Naive thymus-derived CD4-positive, alpha-beta T cell (primary cell): ENCODE data around the gene WWOX. TPM values are rescaled to one million over a fixed set of nuclear protein-coding genes. Genes with fewer than 3 reads are reported as not detected.
"Not testable (repeated sequence)": the region's sequence is repeated elsewhere in the genome, so short reads cannot be mapped to it uniquely, and the experiment has no call there.

Source experiments
- ATAC-seq: fragments of 150-1000 bp; cut with Tn5 transposase; 2 replicates; pipeline ENCODE4 v1.10.0; 2021; ENCODE audit warnings: mild to moderate bottlenecking, moderate library complexity
- CTCF ChIA-PET: fragments of 350-600 bp; sonication (Branson Sonifier 250); formaldehyde crosslinking; loops from one replicate; lab custom pipeline; 2021; ENCODE audit warnings: antibody characterized with exemption; lab: Charles Lee
- POLR2A ChIA-PET: fragments of 350-600 bp; sonication (Branson Sonifier 250); formaldehyde crosslinking; loops from one replicate; lab custom pipeline; 2021; ENCODE audit warnings: antibody characterized with exemption, inconsistent platforms; lab: Charles Lee
- DNase-seq, 9 donors: peaks; one replicate each; pipeline versions ENCODE4 v3.0.0 to v3.0.0-alpha.2; 2020 to 2022; ENCODE audit warnings: mixed read lengths in 1 of 9
- H3K27ac ChIP-seq: one replicate; pipeline ENCODE4 v1.7.0; 2013; ENCODE audit warnings: mild to moderate bottlenecking, low read depth, low read length, moderate library complexity
- H3K27me3 ChIP-seq, 2 donors: one replicate each; pipeline ENCODE4 v1.7.0; 2013; ENCODE audit warnings: low read length in 2 of 2, mild to moderate bottlenecking in 2 of 2, moderate library complexity in 2 of 2; ENCODE audit not compliant: control insufficient read depth in 2 of 2, insufficient read depth in 2 of 2
- H3K36me3 ChIP-seq, 3 experiments: 1 replicate in 2 of 3; 2 replicates in 1 of 3; pipeline ENCODE4 v1.7.0; 2013; ENCODE audit warnings: low read length in 3 of 3, mild to moderate bottlenecking in 3 of 3, moderate library complexity in 1 of 3; ENCODE audit not compliant: insufficient read depth in 3 of 3, control insufficient read depth in 2 of 3
- H3K4me1 ChIP-seq, 2 donors: one replicate each; pipeline ENCODE4 v1.7.0; 2013; ENCODE audit warnings: low read length in 2 of 2, mild to moderate bottlenecking in 2 of 2, moderate library complexity in 1 of 2; ENCODE audit not compliant: control insufficient read depth in 2 of 2, insufficient read depth in 2 of 2
- H3K4me3 ChIP-seq: 2 replicates; pipeline ENCODE4 v1.7.0; 2013; ENCODE audit warnings: mild to moderate bottlenecking, low read length
- H3K9me3 ChIP-seq, 3 experiments: 1 replicate in 2 of 3; 2 replicates in 1 of 3; pipeline ENCODE4 v1.7.0; 2013; ENCODE audit warnings: low read length in 3 of 3; ENCODE audit not compliant: control insufficient read depth in 2 of 3
- H3K27ac Mint-ChIP-seq, 9 donors: one replicate each; pipeline ENCODE4 v1.8.0; 2020 to 2022; ENCODE audit warnings: mixed read lengths in 9 of 9, mild to moderate bottlenecking in 8 of 9, moderate library complexity in 5 of 9, inconsistent platforms in 2 of 9
- H3K27me3 Mint-ChIP-seq, 5 donors: one replicate each; pipeline ENCODE4 v1.8.0; 2021 to 2022; ENCODE audit warnings: mixed read lengths in 5 of 5, mild to moderate bottlenecking in 1 of 5
- H3K36me3 Mint-ChIP-seq, 5 donors: one replicate each; pipeline ENCODE4 v1.8.0; 2020 to 2022; ENCODE audit warnings: mixed read lengths in 5 of 5, mild to moderate bottlenecking in 3 of 5, inconsistent platforms in 1 of 5
- H3K4me1 Mint-ChIP-seq, 7 donors: one replicate each; pipeline ENCODE4 v1.8.0; 2020 to 2022; ENCODE audit warnings: mixed read lengths in 7 of 7, mild to moderate bottlenecking in 3 of 7, inconsistent platforms in 1 of 7
- H3K4me3 Mint-ChIP-seq, 10 donors: one replicate each; pipeline ENCODE4 v1.8.0; 2020 to 2022; ENCODE audit warnings: mild to moderate bottlenecking in 10 of 10, mixed read lengths in 10 of 10, moderate library complexity in 6 of 10, inconsistent platforms in 2 of 10
- H3K9me3 Mint-ChIP-seq, 11 donors: one replicate each; pipeline ENCODE4 v1.8.0; 2020 to 2022; ENCODE audit warnings: mixed read lengths in 11 of 11, mild to moderate bottlenecking in 4 of 11, inconsistent platforms in 1 of 11, moderate library complexity in 1 of 11
- intact Hi-C, 2 donors: fragments of 100-400 bp; cut with micrococcal nuclease; formaldehyde crosslinking; loops; one replicate each; pipeline ENCODE4 v1.15.1; 2023
- polyA plus RNA-seq, 2 donors: library from polyadenylated mRNA; unstranded; fragments of 300-500 nt; fragmentation: Illumina TruSeq; gene quantifications; one replicate each; pipeline ENCODE4 v1.2.3, GENCODE V29; 2021
- total RNA-seq, 6 experiments: library from RNA in 5 of 6; stranded (reverse) in 5 of 6; gene quantifications; 1 replicate in 5 of 6; 2 replicates in 1 of 6; pipeline ENCODE4 v1.2.3 and lab custom pipeline; 2021 to 2026

The WWOX gene
- total and polyA plus RNA-seq, 7 experiments from 2014 or later: 13.8 to 31.1 (median 20.8) TPM

GRCh38 chr16:79047337-79047736, 947.9 kb downstream of the WWOX start:
- intact Hi-C loops: loop anchor here (2.0 to 5.0 kb wide), 2 partner anchors 340 to 343 kb away; no protein-coding TSS in a partner anchor
- CTCF ChIA-PET: no interaction called here
- no peaks in the 10 kb centered on the region for H3K9me3 ChIP-seq

GRCh38 chr16:79049040-79049439, 949.6 kb downstream of the WWOX start:
- H3K27ac Mint-ChIP-seq: no peak overlapping the region
- ChIA-PET POLR2A (no interaction called here), CTCF (no interaction called here)
- peaks cover 0 to 14% (median 0%) of the 10 kb centered on the region in 11 donors for H3K9me3 Mint-ChIP-seq
- ATAC-seq (no peak), DNase-seq (no peak)
- peaks cover 5 to 14% (median 10%) of the 10 kb centered on the region in 7 donors for H3K4me1 Mint-ChIP-seq
- no peaks in the 10 kb centered on the region for H3K27me3 ChIP-seq
- no peak overlapping the region for H3K4me3 ChIP-seq
- intact Hi-C loops: loop anchor here in 1 of 2 donors (5.0 kb wide), 1 partner anchor 342 kb away; no protein-coding TSS in a partner anchor
- H3K27me3 Mint-ChIP-seq: no peaks in the 10 kb centered on the region
- H3K27ac ChIP-seq: no peak overlapping the region
- H3K4me3 Mint-ChIP-seq: no peak overlapping the region
- peaks cover under 1 to 4% of the 10 kb centered on the region in 2 donors for H3K4me1 ChIP-seq
- no peaks in the 10 kb centered on the region for H3K9me3 ChIP-seq
- no peaks in the 10 kb centered on the region for H3K36me3 ChIP-seq
- H3K36me3 Mint-ChIP-seq: peaks cover 0 to 5% (median 0%) of the 10 kb centered on the region in 5 donors

More at GRCh38 chr16:79047337-79047736, 947.9 kb downstream of the WWOX start:
- Mint-ChIP-seq H3K9me3 (peaks cover 0 to 7% (median 0%) of the 10 kb centered on the region in 11 donors), H3K4me3 (no peak overlapping the region), H3K27me3 (no peaks in the 10 kb centered on the region), H3K4me1 (peaks cover 18 to 31% (median 26%) of the 10 kb centered on the region in 7 donors), H3K27ac (no peak overlapping the region), H3K36me3 (peaks cover 0 to 5% (median 0%) of the 10 kb centered on the region in 5 donors)
- Histone ChIP-seq H3K36me3 (no peaks in the 10 kb centered on the region), H3K27ac (no peak overlapping the region), H3K4me3 (no peak overlapping the region), H3K4me1 (peaks cover 12 to 16% of the 10 kb centered on the region in 2 donors), H3K27me3 (no peaks in the 10 kb centered on the region)
- no peak for DNase-seq
- POLR2A ChIA-PET: no interaction called here
- ATAC-seq: peak; percentile 49

- peaks cover 0 to 14% (median 1%) of the 10 kb centered on the region in 11 donors for H3K9me3 Mint-ChIP-seq
- peaks cover 0 to 5% (median 0%) of the 10 kb centered on the region in 5 donors for H3K36me3 Mint-ChIP-seq
- ATAC-seq (no peak), DNase-seq (no peak)
- POLR2A ChIA-PET: no interaction called here
- Histone ChIP-seq H3K27me3 (no peaks in the 10 kb centered on the region), H3K4me3 (no peak overlapping the region), H3K4me1 (no peaks in the 10 kb centered on the region), H3K36me3 (no peaks in the 10 kb centered on the region), H3K9me3 (no peaks in the 10 kb centered on the region), H3K27ac (no peak overlapping the region)
- H3K27ac Mint-ChIP-seq: no peak overlapping the region
- H3K4me1 Mint-ChIP-seq: peaks cover 0 to 12% (median 4%) of the 10 kb centered on the region in 7 donors
- H3K4me3 Mint-ChIP-seq: no peak overlapping the region
- intact Hi-C loops: no loop called here
- CTCF ChIA-PET: no interaction called here
- H3K27me3 Mint-ChIP-seq: no peaks in the 10 kb centered on the region
Measured at GRCh38 chr16:79050063-79050462, 950.6 kb downstream of the WWOX start.

GRCh38 chr16:79051313-79051712, 951.9 kb downstream of the WWOX start:
- ATAC-seq (no peak), DNase-seq (no peak)
- Histone ChIP-seq H3K27me3 (no peaks in the 10 kb centered on the region), H3K9me3 (no peaks in the 10 kb centered on the region), H3K36me3 (no peaks in the 10 kb centered on the region), H3K4me1 (no peaks in the 10 kb centered on the region), H3K4me3 (no peak overlapping the region), H3K27ac (no peak overlapping the region)
- intact Hi-C loops: no loop called here
- Mint-ChIP-seq H3K27me3 (no peaks in the 10 kb centered on the region), H3K27ac (no peak overlapping the region), H3K4me3 (no peak overlapping the region), H3K36me3 (peaks cover 0 to 5% (median 0%) of the 10 kb centered on the region in 5 donors), H3K9me3 (peaks cover 0 to 14% (median 1%) of the 10 kb centered on the region in 11 donors), H3K4me1 (peaks cover 0 to 7% (median 3%) of the 10 kb centered on the region in 7 donors)
- CTCF ChIA-PET: no interaction called here
- POLR2A ChIA-PET: no interaction called here

- H3K27ac Mint-ChIP-seq, H3K36me3 ChIP-seq, H3K36me3 Mint-ChIP-seq, H3K9me3 ChIP-seq, H3K4me1 Mint-ChIP-seq, H3K27me3 ChIP-seq, DNase-seq, intact Hi-C loops, POLR2A ChIA-PET, H3K27me3 Mint-ChIP-seq, ATAC-seq, CTCF ChIA-PET, H3K27ac ChIP-seq, H3K4me3 ChIP-seq, H3K4me1 ChIP-seq, H3K4me3 Mint-ChIP-seq: not testable (repeated sequence)
- H3K9me3 Mint-ChIP-seq: peaks cover 0 to 14% (median 1%) of the 10 kb centered on the region in 11 donors
Measured at GRCh38 chr16:79052198-79052597, 952.7 kb downstream of the WWOX start.

- no peak for DNase-seq
- H3K4me1 Mint-ChIP-seq: peaks cover 0 to 1% (median 0%) of the 10 kb centered on the region in 7 donors
- H3K27ac ChIP-seq: no peak overlapping the region
- no peaks in the 10 kb centered on the region for H3K36me3 ChIP-seq
- ChIA-PET POLR2A (no interaction called here), CTCF (interaction anchor here (0.7 kb wide), 1 partner anchor 10 kb away, joined by 3 read pairs; no protein-coding TSS in a partner anchor)
- no peaks in the 10 kb centered on the region for H3K4me1 ChIP-seq
- H3K27ac Mint-ChIP-seq: no peak overlapping the region
- H3K27me3 ChIP-seq: no peaks in the 10 kb centered on the region
- H3K9me3 Mint-ChIP-seq: peaks cover 0 to 14% (median 1%) of the 10 kb centered on the region in 11 donors
- H3K27me3 Mint-ChIP-seq: no peaks in the 10 kb centered on the region
- peaks cover 0 to 5% (median 0%) of the 10 kb centered on the region in 5 donors for H3K36me3 Mint-ChIP-seq
- no peak overlapping the region for H3K4me3 Mint-ChIP-seq
- ATAC-seq: no peak
- H3K4me3 ChIP-seq: no peak overlapping the region
- intact Hi-C loops: no loop called here
- no peaks in the 10 kb centered on the region for H3K9me3 ChIP-seq
Measured at GRCh38 chr16:79053577-79053976, 954.1 kb downstream of the WWOX start.
